Neuronal stem cell (in vitro differentiated cells): Measurements from ENCODE around the gene NRAP.
A peak's percentile ranks its signal among the peaks of the same experiment; 100 is the strongest.

Source experiments
- DNase-seq: peaks from one replicate; pipeline ENCODE4 v3.0.0-alpha.2; 2013; ENCODE audit warnings: low spot score
- H2AFZ ChIP-seq: one replicate; pipeline ENCODE4 v1.6.1; 2013; ENCODE audit warnings: mild to moderate bottlenecking, low read length, inconsistent platforms
- H2AK5ac ChIP-seq: 2 replicates; pipeline ENCODE4 v1.6.1; 2013; ENCODE audit warnings: low read depth, mild to moderate bottlenecking, inconsistent platforms, low read length, moderate library complexity, mixed read lengths
- H2BK120ac ChIP-seq: 2 replicates; pipeline ENCODE4 v1.6.1; 2013; ENCODE audit warnings: low read depth, mild to moderate bottlenecking, inconsistent platforms, low read length, moderate library complexity, mixed read lengths
- H2BK12ac ChIP-seq: one replicate; pipeline ENCODE4 v1.6.1; 2013; ENCODE audit warnings: low read length, inconsistent platforms
- H2BK15ac ChIP-seq: 2 replicates; pipeline ENCODE4 v1.6.1; 2013; ENCODE audit warnings: mild to moderate bottlenecking, low read length, inconsistent platforms, mixed read lengths
- H2BK5ac ChIP-seq: one replicate; pipeline ENCODE4 v1.6.1; 2013; ENCODE audit warnings: inconsistent platforms, mild to moderate bottlenecking, low read length, moderate library complexity
- H3K14ac ChIP-seq: one replicate; pipeline ENCODE4 v1.6.1; 2013; ENCODE audit warnings: low read length, inconsistent platforms
- H3K18ac ChIP-seq: 2 replicates; pipeline ENCODE4 v1.6.1; 2013; ENCODE audit warnings: low read length, inconsistent platforms
- H3K23ac ChIP-seq: 2 replicates; pipeline ENCODE4 v1.6.1; 2013; ENCODE audit warnings: low read depth, mild to moderate bottlenecking, mixed read lengths, low read length, inconsistent platforms; ENCODE audit not compliant: poor library complexity
- H3K27ac ChIP-seq: replicated peaks from 3 replicates; pipeline ENCODE4 v1.5.1; 2013; ENCODE audit warnings: low read length, inconsistent platforms
- H3K27me3 ChIP-seq, 3 experiments: 2 replicates each; pipeline ENCODE4 v1.6.1; 2013; ENCODE audit warnings: low read length in 3 of 3, mild to moderate bottlenecking in 2 of 3, inconsistent platforms in 1 of 3, low read depth in 1 of 3, mixed read lengths in 1 of 3, moderate library complexity in 1 of 3; ENCODE audit not compliant: control insufficient read depth in 3 of 3, insufficient read depth in 3 of 3
- H3K36me3 ChIP-seq, 2 donors: replicated peaks in 1 of 2; 2 replicates each; pipeline ENCODE4 v1.6.1; 2013; ENCODE audit warnings: low read length in 2 of 2; ENCODE audit not compliant: control insufficient read depth in 2 of 2, insufficient read depth in 2 of 2
- H3K4ac ChIP-seq: 2 replicates; pipeline ENCODE4 v1.6.1; 2013; ENCODE audit warnings: inconsistent platforms, mild to moderate bottlenecking, low read length, moderate library complexity
- H3K4me1 ChIP-seq, 2 donors: 1 replicate in 1 of 2; 2 replicates in 1 of 2; pipeline ENCODE4 v1.6.1; 2013; ENCODE audit warnings: low read length in 2 of 2, low read depth in 1 of 2; ENCODE audit not compliant: control insufficient read depth in 2 of 2, insufficient read depth in 1 of 2
- H3K4me2 ChIP-seq: one replicate; pipeline ENCODE4 v1.6.1; 2013; ENCODE audit warnings: mild to moderate bottlenecking, low read length, inconsistent platforms; ENCODE audit not compliant: insufficient read depth, poor library complexity, severe bottlenecking
- H3K4me3 ChIP-seq, 2 donors: 2 replicates each; pipeline ENCODE4 v1.5.1; 2013; ENCODE audit warnings: low read length in 2 of 2, mild to moderate bottlenecking in 2 of 2, inconsistent platforms in 1 of 2, moderate library complexity in 1 of 2
- H3K79me1 ChIP-seq: one replicate; pipeline ENCODE4 v1.6.1; 2013; ENCODE audit warnings: low read depth, mild to moderate bottlenecking, inconsistent platforms, low read length, moderate library complexity
- H3K9ac ChIP-seq: one replicate; pipeline ENCODE4 v1.6.1; 2013; ENCODE audit warnings: mild to moderate bottlenecking, low read depth, low read length, inconsistent platforms; ENCODE audit not compliant: poor library complexity
- H3K9me3 ChIP-seq, 2 donors: replicated peaks in 1 of 2; 2 replicates each; pipeline versions ENCODE3 to v1.6.1; 2013; ENCODE audit warnings: low read length in 2 of 2, mild to moderate bottlenecking in 2 of 2, inconsistent platforms in 1 of 2, low read depth in 1 of 2, mixed read lengths in 1 of 2, moderate library complexity in 1 of 2; ENCODE audit not compliant: control insufficient read depth in 2 of 2, insufficient read depth in 1 of 2
- H4K8ac ChIP-seq: one replicate; pipeline ENCODE4 v1.6.1; 2013; ENCODE audit warnings: low read depth, mild to moderate bottlenecking, inconsistent platforms, low read length, moderate library complexity
- H4K91ac ChIP-seq: one replicate; pipeline ENCODE4 v1.6.1; 2013; ENCODE audit warnings: low read length, low read depth, mild to moderate bottlenecking, inconsistent platforms; ENCODE audit not compliant: poor library complexity
- WGBS, 2 donors: extraction: QIAGEN DNeasy Blood & Tissue Kit; methylation state at CpG; one replicate each; pipeline ENCODE4 v1.1.7; 2013; ENCODE audit warnings: missing lambda C conversion rate in 2 of 2, mixed read lengths in 1 of 2; ENCODE audit not compliant: insufficient read length in 2 of 2, insufficient replicate concordance in 1 of 2; ENCODE audit errors: extremely low coverage in 2 of 2; 5-methylcytosine and 5-hydroxymethylcytosine counted together

Gene NRAP

DNA sequence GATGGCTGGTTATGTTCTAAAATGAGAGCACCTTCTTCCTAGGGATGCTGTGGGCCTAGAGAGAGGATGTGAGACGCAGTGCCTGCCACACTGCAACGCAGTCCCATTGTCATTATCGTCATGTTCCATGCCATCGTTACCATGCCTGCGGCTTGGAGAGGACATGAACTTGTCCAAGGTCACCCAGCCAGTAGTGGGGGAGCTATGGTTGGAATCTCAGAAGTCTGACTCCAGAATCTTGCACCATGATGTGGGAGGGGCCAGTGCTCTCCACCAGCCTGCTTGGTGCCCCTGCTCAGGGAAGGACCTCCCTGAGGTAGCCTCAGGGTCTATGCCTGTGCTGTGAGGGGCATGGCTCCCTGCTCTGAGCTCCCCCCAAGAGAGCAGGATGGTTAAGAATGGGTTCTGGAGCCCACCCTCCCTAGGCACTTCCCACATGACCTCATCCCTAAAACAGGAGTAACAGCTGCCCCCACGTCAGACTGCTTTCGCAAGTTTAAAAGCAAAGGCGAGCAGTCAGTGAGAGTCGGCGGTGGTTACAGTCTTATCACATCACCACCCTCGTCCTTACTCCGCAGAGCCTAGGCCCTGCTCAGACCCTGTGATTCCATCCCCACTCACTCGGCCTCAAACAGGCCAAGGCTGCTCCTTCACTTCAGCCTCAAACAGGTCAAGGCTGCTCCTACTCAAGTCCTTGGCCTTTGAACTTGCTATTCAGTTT is 60.6 kb downstream of the NRAP start:
- no peak overlapping the region for H3K4me3 ChIP-seq
- H4K91ac ChIP-seq = no peak overlapping the region
- H2AK5ac ChIP-seq = peak overlapping the region; percentile 32
- no peak overlapping the region for H2BK120ac ChIP-seq
- no CpG with 5 or more reads among the region's 13 CpGs for WGBS, 2 donors
- no peak overlapping the region for H3K4me2 ChIP-seq
- no peak overlapping the region for H2BK5ac ChIP-seq
- H3K9ac ChIP-seq = no peak overlapping the region
- peak overlapping the region; percentile 23 for H3K23ac ChIP-seq
- H3K4me1 ChIP-seq = no peaks in the 10 kb centered on the region
- no peak overlapping the region for H4K8ac ChIP-seq
- H2AFZ ChIP-seq = no peak overlapping the region
- peak overlapping the region; percentile 39 for H3K18ac ChIP-seq
- H3K14ac ChIP-seq = no peak overlapping the region
- H3K4ac ChIP-seq = no peak overlapping the region
- H3K79me1 ChIP-seq = no peaks in the 10 kb centered on the region
- no peak overlapping the region for H2BK12ac ChIP-seq
- H3K27ac ChIP-seq = no peak overlapping the region
- no peaks in the 10 kb centered on the region for H3K27me3 ChIP-seq
- no peaks in the 10 kb centered on the region for H3K36me3 ChIP-seq
- peak overlapping the region; percentile 49 for H2BK15ac ChIP-seq
- DNase-seq = no peak
- H3K9me3 ChIP-seq = no peaks in the 10 kb centered on the region

DNA sequence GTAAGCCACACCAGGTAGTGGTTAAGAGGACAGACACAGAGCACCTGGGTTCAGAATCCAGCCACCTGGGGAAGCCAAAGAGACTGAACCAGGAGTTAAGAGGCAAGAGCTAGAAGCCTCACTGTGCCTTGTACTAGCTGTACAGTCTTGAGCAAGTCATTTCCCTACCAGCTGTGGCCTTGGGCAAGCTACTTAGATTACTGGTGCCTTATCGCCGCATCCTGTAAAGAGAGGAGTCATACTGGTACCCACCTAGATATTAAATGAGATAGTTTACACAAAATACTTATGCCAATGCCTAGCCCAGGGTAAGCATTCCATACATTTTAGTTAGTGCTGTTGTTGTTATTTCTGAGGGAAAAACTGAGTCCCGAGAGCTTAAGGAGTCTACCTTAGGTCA is 63.3 kb downstream of the NRAP start:
- DNase-seq = no peak
- H3K14ac ChIP-seq = no peak overlapping the region
- H2AK5ac ChIP-seq = no peak overlapping the region
- H3K27ac ChIP-seq = no peak overlapping the region
- H2BK12ac ChIP-seq = no peak overlapping the region
- no peak overlapping the region for H2BK120ac ChIP-seq
- no peak overlapping the region for H3K23ac ChIP-seq
- no peaks in the 10 kb centered on the region for H3K4me1 ChIP-seq
- H3K4ac ChIP-seq = no peak overlapping the region
- no CpG with 5 or more reads among the region's 3 CpGs for WGBS, 2 donors
- H2AFZ ChIP-seq = no peak overlapping the region
- H3K36me3 ChIP-seq = no peaks in the 10 kb centered on the region
- no peak overlapping the region for H3K9ac ChIP-seq
- no peak overlapping the region for H4K8ac ChIP-seq
- H3K79me1 ChIP-seq = no peaks in the 10 kb centered on the region
- no peak overlapping the region for H3K18ac ChIP-seq
- H3K27me3 ChIP-seq = peaks cover 0 to under 1% (median 0%) of the 10 kb centered on the region in 3 experiments
- H3K4me3 ChIP-seq = no peak overlapping the region
- H2BK5ac ChIP-seq = no peak overlapping the region
- H3K9me3 ChIP-seq = no peaks in the 10 kb centered on the region
- no peak overlapping the region for H2BK15ac ChIP-seq
- no peak overlapping the region for H3K4me2 ChIP-seq
- H4K91ac ChIP-seq = no peak overlapping the region

DNA sequence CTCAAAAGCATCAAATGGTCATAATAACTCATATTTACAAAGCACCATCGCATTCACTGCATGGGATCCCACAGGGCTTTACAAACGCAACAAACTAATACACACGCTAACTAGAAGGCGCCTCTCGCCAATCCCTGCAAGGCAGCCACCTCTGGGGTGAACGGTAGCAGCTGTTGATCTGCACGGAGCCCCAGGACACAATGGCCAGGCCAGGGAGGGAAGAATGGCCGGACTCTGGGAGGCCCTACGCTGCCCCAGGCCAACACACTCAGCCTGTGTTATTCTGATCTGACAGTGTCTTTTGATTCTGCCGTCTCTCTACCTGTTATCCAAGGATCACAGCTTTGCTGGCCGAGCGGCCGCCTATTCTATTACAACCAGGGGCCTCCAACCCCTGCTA is 69.2 kb downstream of the NRAP start:
- H2AFZ ChIP-seq = peak overlapping the region; percentile 71
- H3K9me3 ChIP-seq = no peaks in the 10 kb centered on the region
- no peak overlapping the region for H2BK120ac ChIP-seq
- WGBS, 2 donors = no CpG with 5 or more reads among the region's 13 CpGs
- H2AK5ac ChIP-seq = no peak overlapping the region
- H2BK5ac ChIP-seq = no peak overlapping the region
- H3K4me2 ChIP-seq = no peak overlapping the region
- no peak overlapping the region for H4K91ac ChIP-seq
- no peak overlapping the region for H2BK12ac ChIP-seq
- H4K8ac ChIP-seq = no peak overlapping the region
- DNase-seq = no peak
- H3K4me1 ChIP-seq = peaks cover 0 to 8% of the 10 kb centered on the region in 2 donors
- H3K79me1 ChIP-seq = no peaks in the 10 kb centered on the region
- no peaks in the 10 kb centered on the region for H3K36me3 ChIP-seq
- H3K9ac ChIP-seq = no peak overlapping the region
- H3K18ac ChIP-seq = peak overlapping the region; percentile 9
- H3K27me3 ChIP-seq = peaks cover 0 to 15% (median 0%) of the 10 kb centered on the region in 3 experiments
- H2BK15ac ChIP-seq = no peak overlapping the region
- no peak overlapping the region for H3K4ac ChIP-seq
- no peak overlapping the region for H3K14ac ChIP-seq
- H3K27ac ChIP-seq = no peak overlapping the region
- no peak overlapping the region for H3K23ac ChIP-seq
- H3K4me3 ChIP-seq = no peak overlapping the region

DNA sequence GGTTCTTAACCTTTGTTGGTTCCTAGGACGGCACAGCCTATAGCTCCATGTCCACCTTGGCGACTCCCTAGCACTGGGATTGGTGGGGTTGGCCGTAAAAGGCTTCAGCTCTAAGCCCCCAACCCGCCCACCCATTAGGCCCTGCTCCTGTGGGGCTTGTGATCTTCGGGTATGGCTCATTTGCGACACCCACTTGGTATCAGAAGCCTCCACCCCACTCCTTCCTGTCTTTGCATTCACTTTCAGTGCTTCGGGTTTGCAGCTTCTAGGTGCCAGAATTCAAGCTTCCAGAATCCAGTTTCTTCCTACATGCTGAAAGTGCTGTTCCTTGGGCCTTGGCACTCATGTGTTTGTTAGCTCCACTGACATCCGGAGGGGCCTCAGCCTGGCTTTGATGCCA is 71.5 kb downstream of the NRAP start:
- Histone ChIP-seq H3K18ac (no peak overlapping the region), H3K4ac (no peak overlapping the region), H3K36me3 (no peaks in the 10 kb centered on the region), H4K91ac (no peak overlapping the region), H3K4me3 (no peak overlapping the region), H3K14ac (no peak overlapping the region), H3K79me1 (no peaks in the 10 kb centered on the region), H3K27ac (no peak overlapping the region), H3K27me3 (peaks cover 0 to 15% (median 0%) of the 10 kb centered on the region in 3 experiments), H3K4me2 (no peak overlapping the region), H2BK12ac (no peak overlapping the region), H2BK120ac (no peak overlapping the region), H3K4me1 (peaks cover 0 to 8% of the 10 kb centered on the region in 2 donors), H4K8ac (no peak overlapping the region), H3K23ac (no peak overlapping the region), H2BK5ac (no peak overlapping the region), H2AK5ac (no peak overlapping the region), H3K9me3 (no peaks in the 10 kb centered on the region), H3K9ac (no peak overlapping the region), H2BK15ac (no peak overlapping the region), H2AFZ (no peak overlapping the region)
- WGBS, 2 donors = no CpG with 5 or more reads among the region's 8 CpGs
- no peak for DNase-seq
